ENCODE data around the gene CLCNKA.

- no peak for TF ChIP-seq CTCF (IDR thresholded peaks at IDR 0.05)
- no peak for TF ChIP-seq ZFX (IDR thresholded peaks at IDR 0.05; ENCODE audit: borderline replicate concordance)
Measured at GRCh38 chr1:16014509-16015482, 7.0 kb upstream of the CLCNKA start.
